NCI-H460 (cell line): Measurements from ENCODE around the gene PRSS27. TPM values are rescaled to one million over a fixed set of nuclear protein-coding genes. Genes with fewer than 3 reads are reported as not detected.

Source experiments
- DNase-seq: peaks from one replicate; pipeline ENCODE4 v3.0.0-alpha.2; 2016; ENCODE audit warnings: low read depth; ENCODE audit errors: extremely low read depth
- total RNA-seq: library from RNA; depleted of rRNA; stranded (reverse); fragments of >200 nt; shearing (Covaris generic); gene quantifications from 2 replicates; pipeline ENCODE4 v1.2.3, GENCODE V29; 2014

The PRSS27 gene
- total RNA-seq, 1 experiment from 2014 or later: 3.0 TPM

DNA sequence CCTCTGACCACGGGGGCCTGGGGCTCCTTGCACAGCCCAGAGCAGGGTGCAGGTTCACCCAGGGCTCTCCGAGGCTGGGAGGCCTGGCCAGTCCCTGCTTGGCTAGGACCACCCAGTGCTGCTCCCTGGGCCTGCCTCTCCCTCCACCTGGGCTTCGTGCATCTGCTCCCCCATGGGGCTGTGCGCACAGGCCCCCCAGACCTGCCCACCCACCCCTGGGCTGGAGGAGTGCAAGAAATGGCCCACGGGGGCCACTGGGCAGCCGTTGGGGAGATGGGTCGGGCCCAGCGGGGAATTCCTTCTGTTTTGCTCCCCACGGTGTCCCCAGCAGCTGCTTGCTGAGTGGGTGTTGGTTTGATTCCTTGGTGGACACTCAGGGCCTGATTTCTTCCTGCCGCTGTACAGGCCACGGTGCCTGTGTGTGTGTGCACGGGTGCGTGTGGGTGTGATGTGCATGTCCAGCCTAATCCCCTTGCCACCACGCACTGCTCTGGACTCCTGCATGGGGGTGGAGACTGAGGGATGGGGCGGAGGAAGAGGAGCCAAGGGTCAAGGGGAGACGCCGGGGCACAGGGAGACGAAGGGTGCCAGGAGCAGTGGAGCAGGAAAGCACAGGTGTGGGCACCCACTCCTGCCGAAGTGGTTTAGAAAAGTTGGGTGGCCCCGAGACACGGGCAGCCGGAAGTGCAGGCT, 8.5 kb downstream of the PRSS27 start:
- DNase-seq: no peak

DNA sequence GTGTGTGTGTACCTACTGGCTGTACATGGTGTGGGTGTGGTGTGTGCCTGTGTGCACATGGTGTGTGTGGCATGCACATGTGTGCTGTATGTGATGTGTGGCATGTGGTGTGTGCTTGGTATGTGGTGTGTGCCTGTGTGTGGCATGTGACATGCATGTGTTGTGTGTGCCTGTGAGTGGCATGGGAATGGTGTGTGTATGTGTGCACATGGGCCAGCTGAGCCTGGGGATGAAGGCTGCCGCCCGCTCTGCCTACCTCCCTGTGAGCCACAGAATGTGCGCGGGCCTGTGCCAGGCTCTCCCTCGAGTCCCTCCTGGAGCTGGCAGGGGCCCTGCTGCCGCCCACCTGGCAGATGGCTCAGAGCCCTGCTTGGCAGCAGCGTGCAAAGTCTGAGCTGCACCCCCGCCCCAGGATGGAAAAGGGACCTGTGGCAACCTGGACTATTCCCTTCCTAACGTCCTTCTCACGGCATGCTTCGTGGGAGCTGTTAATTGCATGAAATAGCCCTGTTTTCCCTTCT, 9.3 kb downstream of the PRSS27 start:
- no peak for DNase-seq

DNA sequence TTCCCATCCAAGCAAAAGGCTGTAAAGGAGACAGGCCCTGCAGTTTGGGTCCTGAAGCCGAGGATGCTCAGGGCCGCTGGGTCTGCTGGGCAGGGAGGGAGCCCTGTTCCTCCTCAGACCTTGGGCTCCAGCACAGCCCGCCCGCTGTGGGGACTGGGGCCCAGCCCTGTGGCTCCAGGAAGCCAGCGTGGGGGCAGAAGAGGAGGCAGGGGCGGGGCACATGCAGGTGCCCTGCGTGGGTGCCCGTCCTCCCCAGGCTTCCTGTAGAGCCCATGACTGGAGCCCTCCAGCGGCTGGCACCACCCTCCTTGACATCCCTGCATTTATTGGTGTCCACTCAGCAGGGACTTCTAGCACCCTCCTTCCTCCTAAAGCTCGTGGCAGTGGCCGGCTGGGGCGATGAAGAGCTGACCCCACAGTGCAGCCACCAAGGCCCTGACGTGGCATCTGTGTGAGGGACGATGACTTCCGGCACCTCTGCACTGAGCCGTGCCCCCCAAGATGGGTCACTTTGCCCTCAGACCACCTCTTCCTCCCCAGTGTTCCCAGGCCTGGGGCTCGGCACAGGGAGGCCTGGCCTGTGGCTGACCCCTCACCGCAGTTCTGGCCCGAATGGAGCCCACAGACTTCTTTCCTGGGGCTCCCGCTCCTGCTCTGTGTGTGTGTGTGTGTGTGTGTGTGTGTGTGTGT, 9.9 kb downstream of the PRSS27 start:
- no peak for DNase-seq

DNA sequence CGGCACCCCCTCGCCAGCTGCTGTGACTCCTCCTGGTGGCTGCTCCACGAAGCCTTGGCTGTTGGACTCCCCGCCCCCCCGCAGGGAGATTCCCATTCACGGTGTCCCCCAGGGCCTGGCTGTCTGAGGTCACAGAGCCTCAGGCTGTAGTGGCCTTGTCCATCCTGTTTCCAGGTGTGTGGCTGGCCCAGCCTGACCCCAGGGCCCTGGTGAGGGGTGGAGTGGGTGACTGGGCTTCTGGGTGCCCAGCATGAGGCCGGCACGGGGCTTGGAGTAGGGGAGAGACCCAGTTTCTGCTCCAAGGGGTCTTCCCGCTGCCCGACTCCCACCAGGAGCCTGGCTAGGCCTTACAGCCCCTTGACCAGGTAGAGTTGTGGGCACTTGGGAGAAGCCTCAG, 10.4 kb downstream of the PRSS27 start:
- no peak for DNase-seq

DNA sequence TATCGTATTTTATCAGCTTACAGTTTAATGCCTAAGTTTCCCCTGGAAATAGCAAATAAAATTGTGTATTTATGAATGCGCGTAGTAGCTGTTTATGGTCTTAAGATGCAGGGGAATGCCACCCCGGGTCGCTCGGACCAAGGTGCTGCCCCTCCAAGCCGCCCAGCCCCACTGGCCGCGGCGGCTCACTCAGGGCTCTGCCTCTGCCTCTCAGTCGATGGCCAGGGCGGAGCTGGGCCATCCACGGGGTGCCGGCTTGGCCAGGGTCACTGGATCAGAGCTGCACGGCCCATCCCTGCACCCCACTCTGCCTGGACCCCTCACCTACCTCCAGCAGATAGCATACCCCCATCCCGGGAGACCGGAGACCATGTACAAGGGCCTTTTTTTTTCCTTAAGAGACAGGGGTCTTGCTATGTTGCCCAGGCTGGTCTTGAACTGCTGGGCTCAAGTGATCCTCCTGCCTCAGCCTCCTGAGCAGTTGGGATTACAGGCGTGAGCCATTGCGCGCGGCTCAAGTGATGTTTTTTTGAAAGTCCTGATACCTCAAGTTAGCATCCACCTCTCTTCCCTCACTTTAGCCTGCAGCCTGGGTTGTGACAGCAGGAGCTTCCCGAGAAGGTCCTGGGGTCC, 11.0 kb downstream of the PRSS27 start:
- no peak for DNase-seq

DNA sequence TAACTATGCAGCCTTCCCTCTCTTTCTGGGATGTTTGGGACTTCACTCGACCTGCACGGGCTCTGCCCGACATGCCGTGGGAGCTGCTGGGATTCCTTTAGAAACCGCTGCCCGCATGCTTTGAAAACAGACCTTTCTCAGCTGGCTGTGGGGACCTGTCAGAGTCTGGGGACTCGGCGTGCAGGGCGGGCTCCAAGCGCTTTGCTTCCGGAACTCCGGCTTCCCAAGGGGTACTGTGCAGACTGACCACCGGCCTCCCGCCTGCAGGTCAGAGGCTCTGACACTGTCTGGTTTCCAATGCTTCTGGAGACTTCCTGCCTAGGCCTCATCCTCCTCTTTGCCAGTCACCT, 11.8 kb downstream of the PRSS27 start:
- DNase-seq: no peak

DNA sequence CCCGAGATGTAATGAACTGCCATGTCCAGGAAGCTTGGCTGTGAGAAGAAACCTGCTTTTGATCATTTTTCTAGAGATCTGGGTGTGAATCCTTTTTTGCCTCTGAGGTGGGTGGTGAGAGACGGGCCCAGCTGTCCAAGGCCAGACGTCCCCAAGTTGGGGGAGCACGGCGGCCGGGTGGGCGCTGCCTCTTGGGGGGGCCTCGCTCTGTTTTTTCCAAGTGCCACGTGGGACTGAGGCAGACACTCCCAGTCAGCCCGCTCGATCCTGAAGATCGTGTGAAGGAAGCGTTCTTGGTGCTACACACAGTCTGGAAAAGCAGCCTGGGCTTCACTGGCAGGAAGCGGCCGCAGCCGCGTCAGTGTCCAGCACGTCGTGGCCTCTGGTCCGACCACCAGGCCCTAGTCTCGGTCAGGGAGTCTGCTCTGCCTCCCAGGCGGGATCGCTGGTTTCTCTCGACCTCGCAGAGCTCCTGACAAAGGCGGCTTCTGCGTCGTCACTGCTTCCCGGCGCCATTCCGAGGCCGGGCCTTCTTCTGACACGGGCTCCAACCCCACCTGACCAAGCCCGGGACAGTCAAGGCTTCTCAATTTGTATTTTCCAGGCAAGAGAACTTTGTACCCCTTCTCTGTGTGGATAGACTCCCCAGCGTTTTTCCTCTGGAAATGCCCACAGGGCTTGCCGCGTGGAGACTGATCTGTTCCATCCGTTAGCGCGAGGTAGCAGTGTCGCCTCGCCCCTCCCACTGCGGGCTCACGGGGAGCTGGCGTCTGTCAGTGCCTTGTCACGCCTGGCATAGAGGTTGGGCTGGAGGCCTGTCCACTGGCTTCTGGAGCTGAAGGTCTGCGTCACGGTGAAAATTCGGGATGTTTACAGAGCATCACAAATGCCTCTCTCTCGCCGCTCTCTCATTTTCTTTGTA, 12.4 kb downstream of the PRSS27 start:
- no peak for DNase-seq

DNA sequence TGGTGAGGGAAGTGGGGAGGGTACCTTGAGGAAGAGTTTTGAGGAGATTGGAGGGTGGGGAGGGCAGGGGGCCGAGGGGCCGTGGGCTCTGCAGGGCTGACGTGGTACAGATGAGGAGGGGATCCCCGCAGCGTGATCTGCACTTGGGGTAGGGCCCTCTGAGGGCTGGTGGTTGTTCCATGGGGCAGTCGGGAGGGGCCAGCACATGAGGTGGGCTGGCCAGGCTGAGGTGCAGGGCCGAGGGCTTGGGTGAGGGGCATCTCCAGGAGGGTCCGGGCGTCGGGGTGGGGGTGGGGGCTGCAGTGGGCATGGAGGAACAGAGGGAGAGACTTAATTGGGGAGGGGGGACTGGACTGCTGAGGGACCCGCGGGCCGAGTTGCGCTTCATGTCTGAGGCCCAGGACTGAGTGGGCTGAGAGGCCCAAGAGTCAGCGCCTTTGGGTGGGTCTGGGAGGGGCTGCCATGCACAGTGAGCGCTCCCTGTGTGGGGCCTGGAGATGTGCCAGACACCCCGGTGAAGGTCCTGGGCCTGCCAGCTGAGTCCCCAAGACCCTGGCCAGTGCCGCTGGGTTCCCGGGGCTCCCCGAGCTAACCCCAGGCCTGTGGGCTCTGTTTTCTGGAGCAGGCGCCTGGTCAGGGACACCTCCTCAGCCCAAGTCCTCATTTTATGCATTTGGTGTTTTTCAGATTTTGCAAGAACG, 13.3 kb downstream of the PRSS27 start:
- no peak for DNase-seq

DNA sequence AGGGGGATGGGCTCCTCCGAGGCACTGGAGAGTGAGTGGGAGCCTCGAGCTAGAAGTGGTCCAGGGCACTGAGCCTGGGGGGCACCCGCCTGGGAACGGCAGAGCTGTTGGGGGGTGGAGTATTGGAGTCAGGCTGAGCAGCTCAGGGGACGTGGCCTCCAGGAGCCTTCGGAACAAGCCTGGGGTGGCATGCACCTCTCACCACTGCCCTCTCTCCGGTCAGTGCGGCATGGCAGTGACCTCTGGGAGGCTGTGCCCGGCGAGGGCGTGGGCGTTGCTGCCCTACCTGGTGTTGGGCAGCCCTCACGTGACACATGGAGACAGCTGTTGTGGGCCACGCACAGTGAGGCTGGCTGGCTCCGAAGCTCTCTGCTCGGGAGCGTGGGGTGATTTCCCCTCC, 13.9 kb downstream of the PRSS27 start:
- DNase-seq: no peak

DNA sequence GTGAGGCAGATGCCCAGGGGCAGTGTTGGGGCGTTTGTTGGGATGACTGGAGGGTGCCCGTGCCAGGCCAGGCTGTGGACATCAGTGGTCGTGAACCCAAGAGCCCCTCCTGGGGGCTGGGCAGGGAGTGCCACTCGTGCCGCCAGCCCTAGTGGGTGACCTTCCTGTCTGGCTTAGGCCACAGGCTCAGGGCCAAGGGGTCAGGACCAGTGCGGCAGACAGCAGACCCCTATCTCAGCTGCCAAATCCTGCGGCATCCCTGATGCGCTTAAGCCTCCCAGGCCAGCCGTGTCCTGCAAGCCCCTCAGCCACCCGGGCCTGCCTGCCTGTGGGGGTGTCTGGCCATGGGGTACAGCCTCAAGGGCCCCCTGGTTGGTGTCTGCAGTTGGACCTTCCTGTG, 14.7 kb downstream of the PRSS27 start:
- DNase-seq: no peak

DNA sequence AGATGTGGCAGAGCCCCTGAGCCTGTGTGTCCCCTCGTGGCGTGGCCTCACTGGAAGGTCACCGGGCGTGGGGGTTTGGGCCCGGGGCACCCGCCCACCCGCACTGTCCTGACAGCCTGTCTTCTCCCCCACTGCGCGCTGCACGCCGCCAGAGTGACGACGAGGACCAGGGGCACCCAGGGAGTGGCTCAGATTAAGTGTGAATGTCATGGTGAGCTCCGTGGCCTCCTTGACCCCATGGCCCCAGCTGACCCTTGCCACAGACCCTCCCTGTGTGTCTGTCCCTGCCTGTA, 15.1 kb downstream of the PRSS27 start:
- DNase-seq: no peak

DNA sequence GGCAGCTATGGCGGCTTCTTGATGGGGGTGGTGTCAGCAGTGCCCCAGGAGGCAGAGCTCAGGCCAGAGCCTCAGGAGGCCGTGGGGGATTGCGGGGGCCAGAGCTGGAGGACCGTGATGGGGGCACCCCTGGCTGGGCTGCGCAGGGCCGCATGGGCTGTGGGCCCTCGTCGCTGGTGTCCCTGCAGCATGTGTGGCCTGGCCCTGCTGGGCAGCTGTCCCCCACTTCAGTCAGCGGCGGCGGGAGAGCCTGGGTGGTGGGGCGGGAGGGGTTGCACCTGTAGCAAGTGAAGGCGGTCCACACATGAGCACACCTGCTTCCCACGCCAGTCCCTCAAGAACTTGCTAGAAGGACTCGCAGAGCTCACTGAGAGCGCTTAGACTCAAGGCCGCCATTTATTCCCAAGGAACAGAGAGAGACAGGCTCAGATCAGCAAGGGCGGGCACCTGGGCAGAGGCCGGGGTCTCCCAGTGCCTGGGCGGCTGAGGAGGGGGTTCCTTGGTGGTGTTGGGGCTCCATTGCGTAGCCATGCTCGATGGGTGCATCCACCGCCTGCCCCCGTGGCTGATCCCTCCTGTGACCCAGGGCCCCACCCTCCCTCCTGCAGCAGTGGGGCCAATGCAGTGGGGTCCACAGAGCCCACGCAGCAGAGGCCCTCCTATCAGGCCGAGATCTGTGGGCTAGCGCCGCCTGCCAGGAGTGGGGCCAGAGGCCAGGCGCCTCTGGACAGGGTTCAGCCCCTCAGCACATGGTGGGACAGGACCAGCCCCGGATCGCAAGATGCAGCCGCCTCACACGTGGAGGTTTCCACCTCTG, 15.7 kb downstream of the PRSS27 start:
- no peak for DNase-seq

DNA sequence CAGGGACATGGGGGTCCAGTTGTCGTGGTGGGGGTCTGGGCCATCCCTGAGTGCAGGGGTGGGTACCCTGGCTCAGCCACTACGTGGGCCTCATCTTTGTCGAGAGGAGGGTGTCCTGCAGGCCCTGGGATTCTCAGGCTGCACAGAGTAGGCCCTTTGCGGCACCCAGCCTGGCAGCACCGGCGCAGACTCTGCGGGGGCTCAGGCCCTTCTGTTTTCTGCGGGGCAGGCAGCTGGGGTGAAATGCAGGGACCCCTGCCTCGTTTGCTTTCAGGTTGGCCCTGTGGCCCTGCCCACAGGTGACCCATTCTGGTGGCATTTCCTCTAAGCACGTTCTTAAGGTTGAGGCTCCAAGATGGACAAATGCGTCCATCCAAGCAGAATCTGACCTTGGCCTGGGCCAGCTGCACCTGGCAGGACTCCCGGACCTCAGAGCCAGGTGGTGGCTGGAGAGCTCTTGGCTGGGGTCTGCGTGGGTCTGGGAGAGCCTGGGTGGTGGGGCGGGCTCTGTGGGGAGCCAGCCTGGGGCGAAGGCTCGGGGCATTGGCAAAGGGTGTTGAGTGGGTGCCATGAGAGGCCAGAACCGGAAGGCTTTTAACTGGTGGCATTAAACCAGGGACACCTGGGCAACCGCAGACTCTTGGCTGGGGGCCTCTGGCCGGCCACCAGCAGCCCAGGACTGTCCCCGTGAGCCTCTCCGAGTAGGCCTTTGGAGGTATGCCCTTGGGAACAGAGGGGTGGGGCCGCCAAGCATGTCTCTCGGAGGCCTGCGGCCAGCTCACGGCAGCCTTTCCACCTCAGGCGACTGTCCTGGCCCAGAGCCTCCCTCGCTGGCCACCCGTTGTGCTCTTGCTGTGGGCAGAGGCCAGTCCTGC, 16.9 kb downstream of the PRSS27 start:
- no peak for DNase-seq

DNA sequence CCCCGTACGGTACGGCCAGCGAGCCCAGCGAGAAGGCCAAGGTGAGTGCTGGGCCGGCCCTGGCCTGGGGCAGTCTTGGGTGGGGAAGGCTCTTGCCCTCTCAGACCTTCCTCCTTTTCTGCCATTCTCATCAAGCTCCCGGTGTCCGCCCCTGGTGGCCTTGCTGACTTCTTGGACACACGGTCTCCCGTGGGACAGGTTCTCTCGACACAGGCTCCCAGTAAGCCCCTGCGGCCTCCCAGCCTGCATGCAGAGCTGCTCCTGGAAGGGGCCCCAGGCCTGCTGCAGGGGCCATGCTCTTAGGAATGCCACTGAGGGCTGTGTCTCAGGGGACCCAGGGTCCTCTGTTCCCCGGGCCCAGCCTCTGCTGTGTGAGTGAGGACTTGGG, 17.6 kb downstream of the PRSS27 start:
- no peak for DNase-seq

DNA sequence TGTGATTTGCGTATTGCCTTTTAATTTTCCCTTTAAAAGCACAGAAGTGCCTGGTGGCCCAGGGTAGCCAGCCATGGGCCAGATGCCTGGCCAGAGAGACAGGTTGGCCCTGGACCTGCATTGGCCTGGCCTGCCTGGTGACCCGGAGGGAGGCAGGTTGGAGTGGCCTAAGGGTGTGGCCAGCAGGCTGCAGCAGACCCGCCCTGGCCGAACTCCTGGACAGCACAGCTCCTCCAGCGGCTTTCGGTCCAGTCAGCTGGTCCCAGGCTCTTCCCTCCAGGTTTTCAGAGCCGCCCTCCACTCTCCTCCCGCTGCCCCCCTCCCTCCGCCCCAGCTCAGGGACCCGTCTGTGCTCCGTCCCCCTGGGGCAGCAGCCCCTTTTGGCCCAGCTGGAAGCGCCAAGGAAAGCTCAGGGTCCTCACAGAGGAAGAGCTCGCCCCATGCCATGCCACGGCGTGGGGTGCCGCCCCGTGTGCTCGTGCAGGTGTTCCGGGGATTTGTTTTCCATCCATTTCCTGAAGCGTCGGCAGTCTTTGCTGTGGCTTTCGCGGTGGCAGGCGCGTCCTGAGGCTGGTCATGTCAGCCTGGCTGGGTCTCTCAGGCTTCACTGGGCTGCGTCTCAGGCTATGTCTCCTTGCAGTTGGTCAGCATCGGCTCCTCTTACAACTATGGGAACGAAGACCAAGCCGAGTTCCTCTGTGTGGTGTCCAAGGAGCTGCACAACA, 18.1 kb downstream of the PRSS27 start:
- no peak for DNase-seq

DNA sequence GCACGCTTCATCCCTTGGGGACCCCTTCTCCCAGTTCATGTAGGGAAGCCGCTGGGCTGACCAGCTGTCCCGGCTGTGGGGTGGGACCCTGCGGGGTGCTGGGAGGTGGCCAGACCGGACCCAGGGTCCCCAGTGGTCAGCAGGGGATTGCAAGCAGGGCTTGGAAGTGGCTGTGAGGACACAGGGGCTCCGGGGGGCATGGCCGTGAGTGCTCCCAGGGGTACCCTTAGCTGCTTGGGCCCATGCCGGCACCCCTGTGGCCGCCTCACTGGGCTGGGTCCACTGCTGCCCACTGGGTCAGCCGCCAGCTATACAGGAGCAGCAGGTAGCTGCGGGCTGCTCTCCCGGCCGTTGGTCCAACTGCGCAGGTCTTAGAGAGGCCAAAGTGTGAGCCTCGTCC, 18.8 kb downstream of the PRSS27 start:
- DNase-seq: no peak

DNA sequence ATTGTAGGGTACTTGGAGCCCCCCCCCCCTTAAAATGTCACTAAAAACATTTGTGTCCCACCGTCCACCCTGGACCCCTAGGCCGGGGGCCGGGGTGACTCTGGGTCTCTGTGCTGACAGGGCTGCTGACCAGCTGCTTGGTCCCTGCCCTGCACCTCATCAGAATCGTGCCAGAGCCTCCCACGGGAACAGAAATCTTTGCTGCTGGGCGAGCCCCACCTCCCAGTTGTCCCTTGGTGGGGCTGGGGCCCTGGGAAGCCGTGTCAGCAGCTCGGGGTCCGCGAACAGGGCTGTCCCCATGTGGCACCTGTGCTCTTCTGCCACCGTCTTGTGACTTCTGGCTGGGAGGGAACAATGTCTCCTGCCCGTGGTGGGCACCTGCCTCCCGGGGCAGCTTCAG, 19.2 kb downstream of the PRSS27 start:
- DNase-seq: no peak
